ENCODE results near the gene CNOT6.

The CNOT6 gene

DNA sequence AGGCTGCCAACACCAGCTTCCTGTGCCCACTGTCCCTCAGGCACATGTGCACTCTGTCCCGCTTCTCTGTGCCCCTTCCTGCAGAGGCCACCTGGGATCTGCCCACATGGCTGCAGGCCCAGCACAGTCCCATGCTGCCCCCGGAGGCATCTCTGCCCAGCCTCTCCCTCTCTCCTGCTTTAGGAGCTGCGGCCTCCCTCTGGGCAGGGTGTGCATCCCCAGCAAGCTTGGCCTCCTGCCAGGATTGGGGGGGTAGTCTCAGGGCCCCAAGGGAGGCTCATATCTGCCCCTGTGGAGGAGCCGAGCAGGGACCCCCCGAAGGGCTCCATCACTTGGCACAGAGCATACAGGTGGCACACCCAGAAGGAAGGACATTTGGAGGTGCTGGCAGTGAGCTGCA, 130.4 kb downstream of the CNOT6 start:
- no peak for DNase-seq

GRCh38 chr5:180625125-180625790, 131.1 kb downstream of the CNOT6 start:
- DNase-seq: no peak

- DNase-seq: no peak
These were observed 131.8 kb downstream of the CNOT6 start for GRCh38 chr5:180625791-180626660.

GRCh38 chr5:180626661-180627385, 132.6 kb downstream of the CNOT6 start:
- DNase-seq: no peak

DNA sequence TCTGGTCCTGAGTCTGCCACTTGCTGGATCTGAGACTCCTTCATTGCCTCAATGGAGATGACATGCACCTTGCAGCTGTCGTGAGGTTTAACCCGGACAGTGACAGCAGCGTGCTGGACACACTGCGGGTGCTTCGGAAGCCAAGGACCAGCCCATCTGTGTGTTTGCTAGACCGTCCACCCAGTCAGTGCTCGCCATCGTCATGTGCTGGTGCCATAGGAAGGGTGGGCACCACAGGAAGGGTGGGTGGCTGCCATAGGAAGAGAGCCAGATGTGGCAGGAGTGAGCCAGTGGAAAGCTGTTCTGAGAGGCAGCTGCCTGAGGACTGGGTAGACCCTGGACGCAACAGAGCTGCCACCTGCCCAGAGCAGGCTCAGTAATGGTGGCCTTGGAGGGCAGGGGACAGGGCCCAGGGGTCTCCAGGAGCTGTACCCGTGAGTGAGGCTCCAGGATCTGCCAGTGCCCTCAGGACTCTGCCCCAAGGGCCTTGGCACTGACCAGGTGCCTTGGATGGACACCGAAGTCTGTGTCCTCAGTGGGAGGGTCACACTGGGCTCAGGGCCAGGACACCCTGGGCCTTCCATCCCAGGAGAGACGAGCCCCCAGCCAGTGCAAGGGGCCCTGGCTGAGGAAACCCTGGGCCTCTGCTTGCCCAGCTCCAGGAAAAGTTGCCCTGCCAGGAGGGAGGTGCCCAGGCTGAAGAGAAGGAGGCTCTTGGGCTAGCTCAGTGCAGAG, 133.4 kb downstream of the CNOT6 start:
- DNase-seq: no peak
